GM23338 (cell line): ENCODE results near the gene C13orf46. TPM values are rescaled to one million over a fixed set of nuclear protein-coding genes. Genes with fewer than 3 reads are reported as not detected.

Experiments
- ATAC-seq: fragments of 200-7000 bp; cut with Tn5 transposase; 3 replicates; pipeline ENCODE4 v1.9.1; 2020
- DNase-seq: peaks from one replicate; pipeline ENCODE4 v3.0.0-alpha.2; 2015; ENCODE audit warnings: low spot score
- H2AFZ ChIP-seq: fragments of 200-600 bp; sonication (generic); 2 replicates; pipeline ENCODE4 v1.8.0; 2016; ENCODE audit warnings: antibody characterized with exemption, mild to moderate bottlenecking, moderate library complexity
- H3F3A ChIP-seq: fragments of 200-600 bp; sonication (generic); replicated peaks from 2 replicates; pipeline ENCODE4 v1.8.0; 2017; ENCODE audit warnings: antibody characterized with exemption, mixed run types, low read depth
- H3K27ac ChIP-seq: fragments of 200-600 bp; sonication (generic); 2 replicates; pipeline ENCODE4 v1.6.1; 2016; ENCODE audit warnings: low read depth
- H3K27me3 ChIP-seq: fragments of 200-600 bp; sonication (generic); 2 replicates; pipeline ENCODE4 v1.8.0; 2016; ENCODE audit warnings: mild to moderate bottlenecking, mixed run types, moderate library complexity; ENCODE audit not compliant: insufficient read depth
- H3K36me3 ChIP-seq: fragments of 200-600 bp; sonication (generic); 2 replicates; pipeline ENCODE4 v1.8.0; 2016; ENCODE audit warnings: mild to moderate bottlenecking; ENCODE audit not compliant: insufficient read depth
- H3K4me1 ChIP-seq: fragments of 200-600 bp; sonication (generic); 2 replicates; pipeline ENCODE4 v1.8.0; 2016; ENCODE audit warnings: mild to moderate bottlenecking, moderate library complexity; ENCODE audit not compliant: insufficient read depth
- H3K4me2 ChIP-seq: fragments of 200-600 bp; sonication (generic); 2 replicates; pipeline ENCODE4 v1.7.1; 2017; ENCODE audit warnings: mixed run types
- H3K4me3 ChIP-seq: fragments of 200-600 bp; sonication (generic); 2 replicates; pipeline ENCODE4 v1.6.1; 2016; ENCODE audit warnings: mixed run types
- H3K79me2 ChIP-seq: fragments of 200-600 bp; sonication (generic); replicated peaks from 2 replicates; pipeline ENCODE4 v1.8.0; 2017; ENCODE audit warnings: mild to moderate bottlenecking; ENCODE audit not compliant: insufficient read depth
- H3K9me2 ChIP-seq: fragments of 200-600 bp; sonication (generic); 2 replicates; pipeline ENCODE4 v1.8.0; 2017; ENCODE audit not compliant: insufficient read depth
- H4K20me1 ChIP-seq: fragments of 200-600 bp; sonication (generic); replicated peaks from 2 replicates; pipeline ENCODE4 v1.8.0; 2017; ENCODE audit warnings: mild to moderate bottlenecking; ENCODE audit not compliant: insufficient read depth
- H3K27ac Mint-ChIP-seq: 2 replicates; pipeline ENCODE4 v1.8.0; 2020; ENCODE audit warnings: inconsistent platforms, mild to moderate bottlenecking, moderate library complexity, mixed read lengths
- H3K27me3 Mint-ChIP-seq: 3 replicates; pipeline ENCODE4 v1.8.0; 2022; ENCODE audit warnings: low read depth, mild to moderate bottlenecking, moderate library complexity, mixed read lengths, inconsistent platforms; ENCODE audit not compliant: insufficient read depth, poor library complexity
- H3K36me3 Mint-ChIP-seq: 3 replicates; pipeline ENCODE4 v1.8.0; 2021; ENCODE audit warnings: low read depth, mild to moderate bottlenecking, inconsistent platforms, moderate library complexity, mixed read lengths
- H3K4me1 Mint-ChIP-seq: 3 replicates; pipeline ENCODE4 v1.8.0; 2020; ENCODE audit warnings: mild to moderate bottlenecking, inconsistent platforms, mixed read lengths
- H3K4me3 Mint-ChIP-seq: 3 replicates; pipeline ENCODE4 v1.8.0; 2021; ENCODE audit warnings: moderate library complexity, mild to moderate bottlenecking, inconsistent platforms, mixed read lengths
- H3K9me3 Mint-ChIP-seq: 3 replicates; pipeline ENCODE4 v1.8.0; 2020; ENCODE audit warnings: moderate library complexity, mild to moderate bottlenecking, inconsistent platforms, mixed read lengths
- CREB1 ChIP-seq: fragments of 250-450 bp; sonication (Bioruptor Pico); IDR thresholded peaks from 2 replicates; pipeline ENCODE4 v1.5.0; 2020; ENCODE audit warnings: low read depth, mild to moderate bottlenecking, moderate library complexity
- CTCF ChIP-seq, 2 experiments: fragments of 200-600 bp in 1 of 2; sonication (generic) in 1 of 2; conservative IDR thresholded peaks; 2 replicates each; pipeline versions ENCODE4 v1.5.1 to v1.6.1; 2016 to 2017; ENCODE audit warnings: antibody characterized with exemption in 2 of 2, low read depth in 2 of 2, mild to moderate bottlenecking in 2 of 2, moderate library complexity in 1 of 2
- ETS1 ChIP-seq: IDR thresholded peaks from 2 replicates; pipeline ENCODE4 v1.6.1; 2016; ENCODE audit warnings: antibody characterized with exemption
- EZH2 ChIP-seq: fragments of 200-600 bp; sonication (generic); IDR thresholded peaks from one replicate; pipeline ENCODE4 v1.8.0; 2017; ENCODE audit warnings: antibody characterized with exemption, mild to moderate bottlenecking, low read depth; ENCODE audit not compliant: unreplicated experiment
- EZH2phosphoT487 ChIP-seq: fragments of 200-600 bp; sonication (generic); IDR thresholded peaks from one replicate; pipeline ENCODE4 v1.8.1; 2018; ENCODE audit warnings: antibody characterized with exemption; ENCODE audit not compliant: unreplicated experiment
- JUNB ChIP-seq: IDR thresholded peaks from one replicate; pipeline ENCODE4 v1.6.1; 2016; ENCODE audit warnings: antibody characterized with exemption; ENCODE audit not compliant: unreplicated experiment
- NANOG ChIP-seq: IDR thresholded peaks from 2 replicates; pipeline ENCODE4 v1.6.1; 2016; ENCODE audit warnings: antibody characterized with exemption, borderline replicate concordance
- POLR2AphosphoS5 ChIP-seq: IDR thresholded peaks from 2 replicates; pipeline ENCODE4 v1.6.1; 2016; ENCODE audit warnings: antibody characterized with exemption, low read depth
- REST ChIP-seq: IDR thresholded peaks from one replicate; pipeline ENCODE4 v1.6.1; 2018; ENCODE audit warnings: antibody characterized with exemption; ENCODE audit not compliant: unreplicated experiment
- STAT1 ChIP-seq: IDR thresholded peaks from one replicate; pipeline ENCODE4 v1.6.1; 2016; ENCODE audit warnings: antibody characterized with exemption; ENCODE audit not compliant: unreplicated experiment
- ZNF114 ChIP-seq: fragments of 250-450 bp; sonication (Bioruptor Pico); IDR thresholded peaks from 2 replicates; pipeline ENCODE4 v1.5.0; 2020; ENCODE audit warnings: mild to moderate bottlenecking, moderate library complexity
- ZNF331 ChIP-seq: fragments of 250-450 bp; sonication (Bioruptor Pico); IDR thresholded peaks from 2 replicates; pipeline ENCODE4 v1.5.0; 2020; ENCODE audit warnings: low read depth, mild to moderate bottlenecking, moderate library complexity
- ZNF462 ChIP-seq: fragments of 250-450 bp; sonication (Bioruptor Pico); IDR thresholded peaks from 2 replicates; pipeline ENCODE4 v1.5.0; 2020; ENCODE audit warnings: mild to moderate bottlenecking, moderate library complexity
- polyA plus RNA-seq: library from polyadenylated mRNA; unstranded; fragments of >200 nt; fragmentation: Nextera tagmentation; extraction: Ambion mirVana; gene quantifications from 2 replicates; pipeline ENCODE4 v1.2.1, GENCODE V29; 2016
- total RNA-seq: library from RNA; depleted of rRNA; stranded (reverse); fragments of >200 nt; shearing (Covaris generic); gene quantifications from 2 replicates; pipeline ENCODE4 v1.2.3, GENCODE V29; 2014

C13orf46 gene
- total and polyA plus RNA-seq, 2 experiments from 2014 or later: 0.44 to 1.5 TPM

- Histone ChIP-seq H3K4me3 (no peak overlapping the region), H2AFZ (no peak overlapping the region), H3K36me3 (no peaks in the 10 kb centered on the region), H3K79me2 (no peaks in the 10 kb centered on the region), H3K9me2 (no peaks in the 10 kb centered on the region), H3F3A (no peaks in the 10 kb centered on the region), H3K4me1 (no peaks in the 10 kb centered on the region), H4K20me1 (no peaks in the 10 kb centered on the region), H3K27ac (no peak overlapping the region), H3K27me3 (no peaks in the 10 kb centered on the region), H3K4me2 (no peak overlapping the region)
- H3K9me3 Mint-ChIP-seq: peaks cover 3% of the 10 kb centered on the region; the same call in 1 of the 3 replicates
- H3K27me3 Mint-ChIP-seq: peaks cover 7% of the 10 kb centered on the region
- DNase-seq (no peak), ATAC-seq (no peak)
- no peak overlapping the region for H3K4me3 Mint-ChIP-seq
- H3K27ac Mint-ChIP-seq: no peak overlapping the region
- peaks cover 13% of the 10 kb centered on the region for H3K4me1 Mint-ChIP-seq
- TF ChIP-seq ZNF114 (CRISPR knock-in tag) (no peak), EZH2 (no peak), ZNF462 (no peak), ETS1 (no peak), ZNF331 (CRISPR knock-in tag) (no peak), STAT1 (no peak), REST (no peak), EZH2phosphoT487 (no peak), CREB1 (no peak), JUNB (no peak), POLR2AphosphoS5 (no peak), CTCF (conservative IDR thresholded peaks at IDR 0.05; ENCODE audit: low read depth in 2 of 2) (no peak), NANOG (no peak)
- H3K36me3 Mint-ChIP-seq: no peaks in the 10 kb centered on the region
Measured at GRCh38 chr13:113903912-113904311, 70.0 kb downstream of the C13orf46 start.
